Measurements from ENCODE around the gene FAM117B.

The FAM117B gene

DNA sequence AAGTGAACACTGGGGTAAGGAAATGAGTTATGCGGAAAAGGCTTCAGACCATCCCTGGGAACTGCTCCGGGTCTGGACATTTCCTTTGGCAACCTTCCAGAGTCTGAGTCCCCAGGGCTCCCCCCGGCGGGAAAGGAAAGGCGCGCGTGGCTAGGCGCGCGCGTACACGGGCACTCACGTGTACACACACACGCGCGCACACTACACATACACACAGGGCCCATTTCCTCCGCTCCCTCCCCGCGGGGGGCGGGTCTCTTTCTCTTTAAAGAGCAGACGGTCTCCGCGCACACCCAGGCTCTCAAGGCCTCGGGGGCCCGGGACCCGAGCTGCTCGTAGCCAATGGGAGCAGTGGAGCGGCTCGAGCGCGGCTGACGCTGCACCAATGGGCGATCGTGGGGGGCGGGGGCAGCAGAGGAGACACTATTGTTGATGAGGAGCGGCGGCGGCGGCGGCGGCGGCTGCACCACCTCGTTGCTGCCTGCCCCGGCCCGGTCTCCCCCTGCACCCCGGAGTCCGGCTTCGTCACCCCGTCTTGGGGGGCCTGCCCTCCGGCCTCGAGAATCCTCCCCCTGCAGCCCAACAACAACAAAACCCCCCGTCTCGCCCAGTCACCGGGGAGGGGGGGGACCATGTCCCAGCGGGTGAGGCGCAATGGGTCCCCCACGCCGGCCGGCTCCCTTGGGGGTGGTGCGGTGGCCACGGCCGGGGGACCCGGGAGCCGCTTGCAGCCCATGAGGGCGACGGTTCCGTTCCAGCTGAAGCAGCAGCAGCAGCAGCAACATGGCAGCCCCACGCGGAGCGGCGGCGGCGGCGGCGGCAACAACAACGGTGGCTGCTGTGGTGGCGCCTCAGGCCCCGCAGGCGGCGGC lies at the start of gene FAM117B:
Gene FAM117B, plus strand, starts transcription at position 414 of the 872 bp plus-strand sequence. Its CDS starts 219 bp downstream, at position 633.
- DNase-seq, result peak; percentile 99

DNA sequence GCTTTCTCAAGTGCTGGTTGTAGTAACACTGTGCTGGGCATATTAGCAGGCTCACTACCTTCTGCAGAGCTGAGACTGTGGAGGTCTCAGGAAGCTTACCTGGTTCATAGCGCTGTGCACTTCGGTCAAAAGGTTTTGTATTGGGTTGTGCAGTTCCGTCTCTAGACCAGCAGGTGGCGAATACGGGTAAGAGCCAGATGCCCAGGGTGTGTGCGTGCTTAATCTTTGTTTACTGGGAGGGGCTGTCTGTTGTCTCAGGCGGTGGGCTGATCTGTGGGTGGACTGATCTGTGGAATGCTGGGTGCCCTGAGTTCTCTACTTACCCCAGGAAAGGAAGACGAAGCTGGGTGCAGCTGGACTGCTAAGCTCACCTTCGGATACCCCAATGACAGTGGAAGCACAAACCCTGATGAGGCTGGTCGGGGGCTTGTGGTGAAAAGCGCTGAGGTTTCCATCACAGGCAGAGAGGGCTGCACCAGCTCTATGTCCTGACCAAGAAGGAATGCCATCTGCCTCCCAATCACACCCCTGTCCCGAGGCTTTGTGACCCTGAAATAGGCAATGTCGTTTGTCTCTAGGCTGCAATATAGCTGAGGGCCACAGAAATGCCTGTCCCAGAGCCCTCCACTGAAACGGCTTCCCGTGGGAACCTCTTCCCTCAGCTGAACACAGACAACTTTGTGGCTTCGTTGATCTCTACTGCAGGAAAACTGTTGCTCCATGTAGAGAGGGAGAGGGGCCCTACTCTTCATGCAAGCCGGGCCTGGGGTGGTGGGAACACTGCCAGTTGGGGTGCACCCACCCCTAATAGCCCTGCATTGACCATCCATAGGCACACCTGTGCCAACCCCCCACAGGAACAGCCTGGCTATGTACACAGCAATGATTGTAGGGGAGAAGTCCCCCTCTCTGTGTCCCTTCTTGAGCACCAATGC lies 45.9 kb upstream of the FAM117B start:
- peak; percentile 84 for DNase-seq

DNA sequence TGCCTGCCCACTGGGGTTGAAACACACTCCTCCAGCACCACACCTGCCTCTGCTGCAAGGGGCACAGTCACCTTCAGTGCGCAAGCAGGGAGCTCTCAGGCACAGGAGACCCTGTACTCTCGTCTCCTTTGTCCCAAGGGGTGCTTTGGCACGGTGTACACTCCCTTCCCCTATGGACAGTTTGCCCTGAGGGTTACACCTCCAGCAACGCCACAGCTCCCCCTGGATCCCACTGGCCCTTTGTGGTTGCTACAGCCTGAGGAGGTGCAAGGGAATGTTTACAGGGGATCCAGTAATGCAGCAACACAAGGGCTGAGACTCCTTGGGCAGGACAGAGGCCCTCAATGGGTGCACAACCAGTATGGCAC lies 45.2 kb upstream of the FAM117B start:
- no peak for DNase-seq

DNA sequence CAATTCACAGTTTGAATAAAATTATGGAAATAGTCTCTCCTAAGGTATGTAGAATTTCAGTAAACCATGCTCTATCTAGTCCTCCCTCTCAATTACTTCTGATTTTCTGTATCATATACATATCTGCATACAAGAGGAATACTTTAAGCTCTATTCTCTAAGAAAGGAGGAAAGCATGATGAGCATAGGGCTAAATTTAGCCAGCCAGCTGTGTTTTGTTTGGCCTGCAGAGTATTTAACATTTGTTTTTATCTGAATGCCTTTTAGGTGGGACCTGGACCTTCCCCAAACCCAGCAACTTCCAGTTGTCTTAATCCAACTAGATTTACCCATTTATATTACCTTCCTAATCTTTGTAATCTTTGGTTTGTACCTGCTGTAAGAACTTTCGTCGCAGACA lies 42.2 kb upstream of the FAM117B start:
- no peak for DNase-seq

DNA sequence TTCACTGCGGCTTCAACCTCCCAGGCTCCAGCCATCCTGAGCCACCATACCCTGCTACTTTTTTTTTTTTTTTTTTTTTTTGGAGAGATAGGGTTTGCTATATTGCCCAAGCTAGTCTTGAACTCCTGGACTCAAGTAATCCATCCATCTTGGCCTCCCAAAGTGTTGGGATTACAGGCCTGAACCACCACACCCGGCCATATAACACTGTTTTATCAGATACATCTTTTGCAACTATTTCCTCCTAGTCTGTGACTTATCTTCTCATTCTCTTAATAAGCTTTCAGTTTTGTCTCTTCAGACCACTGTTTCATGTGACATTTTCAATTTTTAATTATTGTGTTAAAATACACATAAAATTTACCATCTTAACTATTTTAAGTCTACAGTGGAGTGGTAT lies 35.7 kb upstream of the FAM117B start:
- DNase-seq, result no peak

DNA sequence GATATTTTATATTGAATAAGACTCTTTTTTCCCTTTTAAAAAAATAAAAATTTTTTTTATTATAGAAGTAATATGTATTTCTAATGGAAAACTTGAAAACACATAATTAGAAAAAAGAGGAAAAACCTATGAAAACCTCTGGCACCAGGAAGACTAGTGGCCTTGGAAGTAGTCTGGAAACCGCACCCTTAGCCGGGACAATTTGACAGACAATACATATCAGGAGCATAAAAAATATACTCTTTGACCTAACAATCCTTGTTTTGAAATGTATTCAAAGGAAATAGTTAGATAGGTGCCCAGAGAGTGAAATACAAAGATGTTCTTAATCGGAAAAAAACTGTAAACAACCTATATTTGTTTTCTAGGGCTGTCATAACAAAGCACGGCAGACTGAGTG lies 34.9 kb upstream of the FAM117B start:
- DNase-seq, result no peak

DNA sequence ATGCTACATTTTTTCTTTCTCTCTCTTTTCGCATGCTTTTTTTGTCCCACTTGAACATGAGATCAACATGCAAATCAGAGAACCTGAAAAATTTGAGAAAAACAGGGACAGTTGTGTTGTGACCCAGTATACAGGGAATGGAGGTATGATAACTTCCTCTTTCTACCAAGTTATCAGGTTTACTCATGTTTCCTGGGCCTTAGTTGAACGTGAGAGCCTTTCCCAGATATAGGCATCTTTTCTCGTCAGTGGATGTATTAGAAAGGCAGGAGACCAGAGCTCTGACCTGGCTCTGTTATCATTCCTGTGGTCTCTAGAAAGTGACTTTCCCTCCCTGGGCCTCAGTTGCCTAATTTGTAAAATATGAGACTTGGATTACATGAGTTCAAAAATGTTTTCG lies 30.1 kb upstream of the FAM117B start:
- no peak for DNase-seq

DNA sequence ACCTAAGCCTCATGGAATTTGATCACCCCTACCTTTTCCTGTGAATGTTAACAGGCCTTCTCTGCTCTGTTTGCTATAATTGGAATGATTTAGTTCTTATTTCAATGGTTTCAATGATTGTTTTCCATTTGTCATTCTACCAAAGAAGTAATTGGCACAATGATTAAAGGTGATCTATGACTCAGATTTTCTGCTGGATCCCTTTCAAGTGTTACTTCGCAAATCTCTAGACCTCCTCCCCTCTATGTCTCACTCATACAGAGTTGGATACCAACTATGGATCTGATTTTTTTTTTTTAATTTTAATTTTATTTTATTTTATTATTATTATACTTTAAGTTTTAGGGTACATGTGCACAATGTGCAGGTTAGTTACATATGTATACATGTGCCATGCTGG lies 29.6 kb upstream of the FAM117B start:
- no peak for DNase-seq

DNA sequence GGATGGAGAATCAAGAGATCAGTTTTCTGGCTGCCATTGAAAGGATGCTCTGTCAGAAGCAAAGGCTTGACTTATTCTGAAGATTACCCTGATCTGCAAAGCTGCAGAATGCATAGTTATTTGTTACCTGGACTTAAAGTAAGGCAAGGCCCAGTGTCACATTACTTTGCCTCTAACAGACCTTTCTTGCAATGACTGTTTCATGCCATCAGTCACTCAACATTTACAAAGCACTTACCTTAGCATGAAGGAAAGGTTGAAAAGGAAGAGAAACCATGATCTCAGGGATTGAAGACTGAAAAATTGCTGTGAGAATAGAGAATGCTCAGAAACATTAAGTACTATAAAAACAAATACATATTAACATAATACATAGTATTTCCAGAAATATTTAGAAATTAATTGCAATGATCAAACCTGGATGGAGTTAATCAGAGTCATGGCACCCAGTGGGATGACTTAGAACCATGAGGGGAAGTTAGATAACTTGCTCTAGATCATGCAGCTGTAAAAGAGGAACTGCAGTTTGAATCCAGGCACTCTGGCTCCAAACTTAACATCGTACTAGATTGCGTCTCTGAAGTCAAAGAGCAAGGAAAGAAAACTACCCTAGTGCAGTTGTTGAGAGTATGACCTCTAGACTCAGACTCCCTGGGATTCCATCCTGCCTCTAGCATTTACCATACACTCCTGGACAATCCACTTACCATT lies 26.5 kb upstream of the FAM117B start:
- DNase-seq, result no peak

DNA sequence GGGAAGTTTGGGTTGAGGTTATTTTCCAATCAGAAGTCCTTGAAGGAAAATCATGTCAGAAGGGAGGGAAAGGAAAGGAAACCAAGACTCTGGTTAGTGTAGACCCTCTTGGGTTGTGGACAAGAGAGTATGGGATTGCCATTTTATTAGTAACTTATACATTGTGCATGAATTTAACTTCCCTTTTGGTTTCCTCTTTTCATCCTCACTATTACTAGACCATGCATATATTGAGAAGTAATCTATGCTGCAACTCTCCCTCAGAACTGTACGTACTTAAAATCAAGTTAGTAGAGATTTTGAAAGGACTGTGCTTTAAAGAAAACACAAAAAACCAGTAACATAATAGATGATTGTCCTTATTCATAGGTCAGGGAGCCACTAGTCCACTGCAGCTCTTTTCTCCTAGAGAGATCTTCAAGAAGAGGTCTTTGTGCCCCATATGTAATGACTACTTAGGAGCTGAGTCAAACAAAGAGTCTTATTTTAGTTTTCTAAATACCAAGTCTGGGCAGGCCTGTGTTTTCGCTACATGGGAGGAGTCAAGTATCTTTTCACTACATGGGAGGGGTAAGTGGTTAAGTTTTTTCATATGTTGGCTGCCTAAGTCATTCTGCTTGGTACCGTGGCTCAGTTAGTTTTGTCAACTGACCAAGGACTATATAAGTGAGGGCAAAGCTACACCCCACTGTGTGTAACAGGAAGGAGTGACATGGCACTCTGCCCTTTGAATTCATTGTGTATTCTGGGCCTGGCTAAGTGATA lies 25.2 kb upstream of the FAM117B start:
- DNase-seq, result no peak

DNA sequence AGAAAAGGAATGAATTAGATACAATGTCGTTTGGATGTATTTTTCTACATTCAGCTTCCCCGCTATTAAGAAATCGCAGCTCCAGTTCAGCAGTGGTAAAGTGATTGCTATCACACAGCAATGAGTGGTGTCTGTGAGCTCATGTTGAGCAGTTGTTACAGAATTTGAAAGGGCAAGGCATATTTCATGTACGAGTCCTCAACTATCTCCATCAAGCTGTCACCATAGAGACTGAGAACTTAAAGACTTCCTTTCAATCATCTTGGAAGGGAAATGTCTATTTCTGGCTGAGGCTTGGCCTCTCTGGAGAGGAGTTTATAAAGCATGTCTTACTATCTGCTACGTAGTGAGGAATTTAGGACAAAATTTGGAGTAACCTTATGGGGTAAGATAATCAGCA lies 24.4 kb upstream of the FAM117B start:
- DNase-seq, result no peak

DNA sequence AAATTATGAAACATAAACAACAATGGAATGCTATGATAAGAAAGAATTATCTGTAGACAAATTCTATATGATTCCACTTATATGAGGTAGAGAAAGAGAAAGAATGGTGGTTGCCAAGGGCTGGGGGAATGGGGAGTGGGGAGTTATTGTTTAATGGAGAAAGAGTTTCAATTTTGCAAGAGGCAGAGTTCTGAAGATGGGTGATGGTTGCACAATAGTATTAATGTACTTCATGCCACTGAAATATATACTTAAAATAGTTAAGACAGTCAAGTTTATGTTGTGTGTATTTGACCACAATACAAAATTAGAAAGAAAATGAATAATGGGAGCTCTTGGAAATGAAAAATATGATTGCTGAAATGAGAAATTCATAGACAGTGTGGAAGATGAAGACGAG lies 22.6 kb upstream of the FAM117B start:
- no peak for DNase-seq

DNA sequence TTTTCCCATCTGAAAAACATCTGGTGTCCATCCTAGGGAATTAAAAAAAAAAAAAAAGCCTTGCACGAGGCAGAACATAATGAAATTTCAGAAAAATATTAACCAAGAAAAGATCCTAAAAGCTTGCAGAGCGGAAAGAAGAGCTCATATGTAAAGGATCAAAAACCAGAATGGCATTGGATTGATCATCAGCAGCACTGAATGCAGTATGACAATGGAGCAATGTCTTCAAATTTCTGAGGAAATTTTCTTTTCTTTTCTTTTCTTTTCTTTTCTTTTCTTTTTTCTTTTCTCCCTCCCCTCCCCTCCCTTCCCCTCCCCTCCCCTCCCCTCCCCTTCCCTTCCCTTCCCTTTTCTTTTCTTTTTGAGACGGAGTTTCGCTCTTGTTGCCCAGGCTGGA lies 21.3 kb upstream of the FAM117B start:
- DNase-seq, result no peak

DNA sequence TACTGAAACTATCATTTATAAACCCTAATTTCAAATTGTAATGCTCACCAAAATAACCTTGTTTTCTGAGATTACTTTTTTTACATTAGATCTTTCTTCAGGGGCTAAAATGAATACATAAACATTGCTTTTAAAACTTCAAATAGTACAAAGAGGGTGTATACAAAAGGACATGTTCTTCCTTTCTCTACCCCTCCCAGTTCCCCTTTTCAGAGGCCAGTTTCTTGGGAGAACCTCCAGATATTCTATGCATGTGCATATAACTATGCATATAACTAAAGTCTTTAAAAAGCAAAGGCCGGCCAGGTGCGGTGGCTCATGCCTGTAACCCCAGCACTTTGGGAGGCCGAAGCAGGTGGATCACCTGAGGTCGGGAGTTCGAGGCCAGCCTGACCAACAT lies 10.6 kb upstream of the FAM117B start:
- no peak for DNase-seq

DNA sequence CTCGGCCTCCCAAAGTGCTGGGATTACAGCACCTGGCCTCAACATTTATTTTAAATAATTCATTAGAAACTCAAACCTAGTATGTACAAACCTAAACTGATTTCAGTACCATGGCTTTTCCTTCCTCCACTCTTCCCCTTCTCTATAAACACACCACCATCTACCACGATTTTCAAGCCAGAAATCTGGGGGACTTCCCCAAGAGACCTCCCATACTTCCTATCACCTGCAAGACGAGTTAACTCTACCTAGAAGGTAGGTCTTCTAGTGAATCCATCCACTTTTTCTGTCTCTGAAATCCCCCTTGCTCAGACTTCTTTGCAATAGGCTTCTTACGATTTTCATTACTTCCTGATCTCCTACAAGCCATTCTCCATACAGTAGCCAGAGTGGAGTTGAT lies 7.7 kb upstream of the FAM117B start:
- DNase-seq, result no peak

DNA sequence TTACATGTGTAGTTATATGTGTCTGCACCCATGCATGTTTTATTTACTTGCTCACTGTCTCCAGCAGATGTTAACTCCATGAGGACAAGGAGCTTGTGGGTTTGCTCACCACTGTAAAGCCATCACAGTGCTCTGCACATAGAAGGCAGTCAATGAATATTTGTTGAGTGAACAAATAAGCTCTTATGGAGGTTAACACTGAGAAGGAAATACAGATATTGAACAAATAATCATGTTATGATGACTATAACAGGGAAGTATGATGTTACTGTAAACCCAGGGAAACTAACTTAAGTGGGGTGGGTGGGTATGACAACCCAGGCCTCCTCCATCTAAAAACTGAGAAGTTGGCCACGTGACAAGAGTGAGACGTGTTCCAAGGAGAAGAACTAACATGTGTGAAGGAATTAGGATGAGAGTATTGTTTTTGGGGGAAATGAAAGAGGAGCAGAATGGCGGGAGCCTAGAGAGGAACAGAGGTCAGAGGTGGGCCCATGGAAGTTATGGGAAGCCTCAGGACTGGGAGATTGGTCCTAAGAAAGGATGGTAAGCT lies 6.0 kb upstream of the FAM117B start:
- no peak for DNase-seq

DNA sequence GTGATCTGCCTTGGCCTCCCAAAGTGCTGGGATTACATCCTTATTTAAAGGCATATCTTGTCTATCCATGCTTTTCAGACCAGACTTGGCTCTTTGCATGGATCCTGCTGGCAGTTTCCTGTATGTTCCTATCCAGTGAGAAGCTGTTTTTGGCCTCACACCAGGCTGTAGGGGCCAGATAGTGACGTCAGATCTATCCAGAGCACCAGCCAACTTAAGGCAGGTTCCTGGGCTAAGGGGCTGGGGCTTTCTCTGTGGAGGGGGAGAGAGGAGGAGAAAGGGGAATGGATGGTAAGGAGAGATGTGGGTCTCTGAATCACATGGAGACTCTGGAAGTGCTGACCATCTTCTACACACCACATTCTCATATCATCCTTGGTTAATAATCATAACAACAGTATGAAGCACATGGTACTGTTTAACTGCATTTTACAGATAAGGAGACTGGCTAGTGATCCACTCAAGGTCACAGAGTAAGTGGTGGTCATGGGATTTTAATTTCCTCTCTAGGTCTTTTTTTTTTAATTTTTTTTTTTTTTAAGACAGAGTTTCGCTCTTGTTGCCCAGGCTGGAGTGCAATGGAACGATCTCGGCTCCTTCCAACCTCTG lies 2.0 kb upstream of the FAM117B start:
- DNase-seq, result no peak

DNA sequence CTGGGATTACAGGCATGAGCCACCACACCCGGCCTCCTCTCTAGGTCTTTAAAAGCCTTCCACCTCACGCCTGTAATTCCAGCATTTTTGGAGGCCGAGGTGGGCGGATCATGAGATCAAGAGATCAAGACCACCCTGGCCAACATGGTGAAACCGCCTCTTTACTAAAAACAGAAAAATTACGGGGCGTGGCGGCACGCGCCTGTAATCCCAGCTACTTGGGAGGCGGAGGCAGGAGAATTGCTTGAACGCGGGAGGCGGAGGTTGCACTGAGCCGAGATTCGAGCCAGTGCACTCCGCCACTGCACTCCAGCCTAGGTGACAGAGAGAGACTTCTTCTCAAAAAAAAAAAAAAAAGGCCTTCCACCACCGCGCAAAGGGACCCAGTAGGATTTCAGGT lies 1.3 kb upstream of the FAM117B start:
- no peak for DNase-seq

DNA sequence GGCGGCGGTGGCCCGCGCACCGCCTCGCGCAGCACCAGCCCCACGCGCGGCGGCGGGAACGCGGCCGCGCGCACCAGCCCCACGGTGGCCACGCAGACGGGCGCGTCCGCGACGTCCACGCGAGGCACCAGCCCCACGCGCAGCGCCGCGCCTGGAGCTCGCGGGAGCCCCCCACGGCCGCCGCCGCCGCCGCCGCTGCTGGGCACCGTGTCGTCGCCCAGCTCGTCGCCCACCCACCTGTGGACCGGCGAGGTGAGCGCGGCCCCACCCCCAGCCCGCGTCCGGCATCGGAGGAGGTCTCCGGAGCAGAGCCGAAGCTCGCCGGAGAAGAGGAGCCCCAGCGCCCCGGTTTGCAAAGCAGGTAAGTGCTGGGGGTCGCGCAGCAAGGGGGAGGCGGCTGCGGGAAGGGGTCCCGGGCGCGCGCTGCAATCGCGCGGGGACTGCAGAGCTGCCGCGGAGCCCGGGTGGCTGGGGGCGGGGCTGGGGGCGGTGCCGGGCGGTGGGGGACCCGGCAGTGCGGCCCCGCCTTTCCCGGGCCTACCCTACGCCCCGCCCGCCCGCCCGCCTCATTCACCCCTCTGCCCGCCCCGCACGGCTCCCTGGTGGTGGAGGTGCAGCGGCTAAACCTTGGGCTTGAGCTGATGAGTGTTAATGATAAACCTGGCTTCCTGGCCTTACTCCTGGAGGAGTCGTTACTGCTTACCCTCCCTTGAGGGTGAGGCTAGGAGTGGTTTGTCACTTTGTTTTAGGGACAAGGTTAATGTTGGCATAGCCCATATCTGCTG lies 851 bp downstream of the FAM117B start:
- peak; percentile 81 for DNase-seq

DNA sequence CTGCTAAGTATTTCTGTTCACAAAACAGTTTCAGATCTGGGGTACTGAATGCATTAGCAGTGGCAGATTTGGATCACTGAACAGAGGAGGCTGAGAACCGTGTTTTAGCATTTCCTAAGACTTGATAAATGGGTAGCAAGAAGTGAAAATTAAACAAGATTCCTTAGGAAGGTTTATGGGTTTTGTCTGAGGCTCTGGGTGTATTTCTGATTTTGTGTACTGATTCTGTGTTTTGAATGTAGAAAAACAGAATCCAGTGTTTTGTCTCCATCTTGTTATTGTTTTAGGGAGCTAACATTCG lies 1.4 kb downstream of the FAM117B start:
- DNase-seq, result no peak

DNA sequence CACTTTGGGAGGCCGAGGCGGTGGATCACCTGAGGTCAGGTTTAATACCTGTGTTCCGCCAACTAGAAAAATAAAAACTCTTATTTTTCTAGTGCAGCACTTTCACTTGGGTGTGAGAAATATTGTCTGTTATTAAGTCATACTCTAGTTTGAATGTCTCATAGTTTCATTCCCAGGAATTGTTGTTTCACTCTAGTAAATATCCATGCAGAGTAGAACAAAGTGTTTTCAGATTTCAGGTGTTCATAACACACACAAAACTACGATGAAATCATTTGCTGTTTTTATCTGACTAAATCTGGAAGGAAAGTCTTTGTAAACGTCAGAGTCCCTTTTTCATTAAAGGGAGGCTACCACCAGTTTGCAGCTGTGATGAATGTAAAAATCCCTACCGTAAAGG lies 4.0 kb downstream of the FAM117B start:
- DNase-seq, result no peak
